ENCODE results near the gene RUNX2. TPM values are rescaled to one million over a fixed set of nuclear protein-coding genes. Genes with fewer than 3 reads are reported as not detected.

The RUNX2 gene
- total and polyA plus RNA-seq, 4 donors = 0.09 to 1.5 (median 0.75) TPM

- Histone ChIP-seq H3K9me3 (ENCODE audit: control insufficient read depth in 4 of 4, low read length in 3 of 4) (no peaks in the 10 kb centered on the region), H3K4me1 (ENCODE audit: control insufficient read depth in 4 of 4, insufficient read depth in 4 of 4, low read length in 3 of 4) (no peaks in the 10 kb centered on the region), H3K27me3 (ENCODE audit: control insufficient read depth in 4 of 4, insufficient read depth in 4 of 4, low read length in 3 of 4) (no peaks in the 10 kb centered on the region), H3K36me3 (ENCODE audit: control insufficient read depth in 4 of 4, insufficient read depth in 3 of 4, low read depth in 1 of 4, low read length in 3 of 4) (no peaks in the 10 kb centered on the region), H3K9ac (ENCODE audit: low read depth in 1 of 2, low read length in 2 of 2) (no peak overlapping the region), H3K4me3 (ENCODE audit: low read depth in 1 of 3, low read length in 3 of 3) (no peak overlapping the region), H3K27ac (ENCODE audit: low read depth in 1 of 2, low read length in 2 of 2) (no peak overlapping the region)
- DNase-seq (ENCODE audit: low spot score) = no peak
- TF ChIP-seq EGR1 (IDR thresholded peaks at IDR 0.05; ENCODE audit: low read depth in 2 of 2) (no peak), TAF1 (conservative IDR thresholded peaks at IDR 0.05) (no peak), HNF4G (IDR thresholded peaks at IDR 0.05) (no peak), HNF4A (conservative IDR thresholded peaks at IDR 0.05) (no peak), CTCF (IDR thresholded peaks at IDR 0.05; ENCODE audit: low read depth, low read length, missing input control) (no peak), REST (IDR thresholded peaks at IDR 0.05) (no peak), YY1 (IDR thresholded peaks at IDR 0.05) (no peak), MAX (IDR thresholded peaks at IDR 0.05) (no peak), NR2F2 (IDR thresholded peaks at IDR 0.05) (no peak), RAD21 (IDR thresholded peaks at IDR 0.05) (no peak), RXRA (IDR thresholded peaks at IDR 0.05) (no peak), FOXA1 (IDR thresholded peaks at IDR 0.05) (no peak), FOXA2 (IDR thresholded peaks at IDR 0.05) (no peak), GABPA (IDR thresholded peaks at IDR 0.05 in 1 of 2, conservative IDR thresholded peaks at IDR 0.05 in 1 of 2) (no peak)
- 96% methylated on average over 3 of the region's 3 CpGs for WGBS
These were observed 323.2 kb downstream of the RUNX2 start for GRCh38 chr6:45651301-45651700.

GRCh38 chr6:45652416-45652815, 324.3 kb downstream of the RUNX2 start:
- Histone ChIP-seq H3K36me3 (ENCODE audit: control insufficient read depth in 4 of 4, insufficient read depth in 3 of 4, low read depth in 1 of 4, low read length in 3 of 4) (no peaks in the 10 kb centered on the region), H3K4me1 (ENCODE audit: control insufficient read depth in 4 of 4, insufficient read depth in 4 of 4, low read length in 3 of 4) (no peaks in the 10 kb centered on the region), H3K9me3 (ENCODE audit: control insufficient read depth in 4 of 4, low read length in 3 of 4) (peaks cover 0 to 2% (median 1%) of the 10 kb centered on the region in 4 donors), H3K9ac (ENCODE audit: low read depth in 1 of 2, low read length in 2 of 2) (no peak overlapping the region), H3K27ac (ENCODE audit: low read depth in 1 of 2, low read length in 2 of 2) (no peak overlapping the region), H3K4me3 (ENCODE audit: low read depth in 1 of 3, low read length in 3 of 3) (no peak overlapping the region), H3K27me3 (ENCODE audit: control insufficient read depth in 4 of 4, insufficient read depth in 4 of 4, low read length in 3 of 4) (no peaks in the 10 kb centered on the region)
- TF ChIP-seq EGR1 (IDR thresholded peaks at IDR 0.05; ENCODE audit: low read depth in 2 of 2) = no peak
- TF ChIP-seq MAX (IDR thresholded peaks at IDR 0.05) = no peak
- no peak for TF ChIP-seq HNF4A (conservative IDR thresholded peaks at IDR 0.05)
- no peak for TF ChIP-seq YY1 (IDR thresholded peaks at IDR 0.05)
- TF ChIP-seq REST (IDR thresholded peaks at IDR 0.05) = no peak
- no peak for TF ChIP-seq FOXA1 (IDR thresholded peaks at IDR 0.05)
- TF ChIP-seq ZBTB33 (IDR thresholded peaks at IDR 0.05) = no peak
- no peak for TF ChIP-seq GABPA (IDR thresholded peaks at IDR 0.05 in 1 of 2, conservative IDR thresholded peaks at IDR 0.05 in 1 of 2)
- TF ChIP-seq ATF3 (IDR thresholded peaks at IDR 0.05) = no peak
- TF ChIP-seq NR2F2 (IDR thresholded peaks at IDR 0.05) = no peak
- TF ChIP-seq RXRA (IDR thresholded peaks at IDR 0.05) = no peak
- no peak for TF ChIP-seq TAF1 (conservative IDR thresholded peaks at IDR 0.05)
- no peak for TF ChIP-seq JUND (IDR thresholded peaks at IDR 0.05)
- no peak for TF ChIP-seq FOXA2 (IDR thresholded peaks at IDR 0.05)
- no peak for TF ChIP-seq RAD21 (IDR thresholded peaks at IDR 0.05)
- TF ChIP-seq SP1 (IDR thresholded peaks at IDR 0.05) = no peak
- no peak for DNase-seq (ENCODE audit: low spot score)
- whole genome bisulfite sequencing = 93% methylated on average over 1 of the region's 1 CpG

All from liver (tissue), 9 donors.